GM12801 (cell line): ENCODE data around the gene GPC6.

Experiments used
- CTCF ChIP-seq: IDR thresholded peaks from one replicate; pipeline ENCODE4 v1.5.1; 2011; ENCODE audit warnings: control low read depth; ENCODE audit not compliant: insufficient read length; ENCODE audit errors: extremely low read depth

Gene GPC6

DNA sequence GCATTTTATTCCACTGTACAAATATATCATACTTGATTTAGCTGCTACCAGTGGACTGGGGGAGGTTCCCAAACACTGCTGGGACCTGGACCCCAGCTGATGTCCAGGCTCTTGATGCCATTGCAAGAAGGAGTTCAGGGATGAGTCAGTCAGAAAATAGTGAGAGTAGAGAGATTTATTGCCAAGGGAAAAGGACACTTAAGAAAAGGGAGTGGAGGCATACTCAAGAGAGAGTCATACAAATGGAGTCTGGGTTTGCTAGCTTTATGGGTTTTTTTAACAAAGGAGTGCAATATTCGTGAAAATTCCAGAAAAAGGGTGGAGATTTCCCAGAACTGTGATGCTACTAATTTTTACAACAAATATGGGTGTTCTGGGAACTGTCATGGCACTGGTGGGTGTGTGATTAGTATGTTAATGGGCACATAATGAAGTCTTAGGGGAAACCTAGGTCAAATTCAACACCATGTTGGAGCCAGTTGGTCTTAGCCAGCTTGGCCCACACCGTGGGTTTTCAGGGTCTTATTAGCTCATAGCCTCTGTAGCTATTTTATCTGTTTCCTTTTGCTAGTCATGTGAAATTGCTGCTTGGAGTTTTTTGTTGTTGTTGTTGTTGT, 36.2 kb downstream of the GPC6 start:
- TF ChIP-seq CTCF, result no peak

DNA sequence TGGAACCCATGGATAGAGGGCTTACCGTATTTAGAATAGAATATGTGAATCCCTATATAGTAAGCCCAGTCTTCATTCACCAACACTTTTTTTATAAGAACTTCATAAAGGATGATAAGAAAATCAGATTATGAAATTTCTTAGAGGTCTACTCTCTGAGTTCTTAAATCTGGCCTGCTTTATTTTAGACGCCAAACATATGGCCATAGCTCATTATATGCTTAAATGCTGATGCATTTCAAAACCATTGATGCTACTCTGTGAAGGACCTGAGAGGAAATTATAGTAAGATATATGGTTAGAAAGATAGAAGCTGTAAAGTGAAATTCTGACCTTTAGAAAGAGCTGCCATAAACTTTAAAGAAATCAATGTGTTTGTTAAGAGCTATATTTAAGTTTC, 38.3 kb downstream of the GPC6 start:
- no peak for TF ChIP-seq CTCF

DNA sequence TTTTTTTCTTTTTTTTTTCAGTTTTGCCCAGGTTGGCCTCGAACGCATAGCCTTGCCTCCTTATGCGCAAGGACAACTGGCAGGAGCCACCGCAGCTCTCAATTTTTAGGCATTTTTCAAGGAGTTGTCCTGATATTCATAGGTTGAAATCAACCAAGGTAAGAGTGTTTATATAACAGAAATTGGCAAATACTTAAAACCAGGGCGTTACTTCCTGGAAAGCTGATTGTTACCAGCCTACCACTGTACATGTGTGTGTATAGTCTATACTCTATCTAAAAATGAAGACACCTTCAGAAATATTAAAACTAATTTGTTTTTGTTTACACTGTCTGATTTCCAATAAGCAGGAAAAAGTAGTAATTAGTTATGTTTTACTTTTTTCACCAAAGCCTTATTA, 39.2 kb downstream of the GPC6 start:
- no peak for TF ChIP-seq CTCF

- TF ChIP-seq CTCF, result no peak
These were observed 40.1 kb downstream of the GPC6 start for GRCh38 chr13:93266681-93267080.

DNA sequence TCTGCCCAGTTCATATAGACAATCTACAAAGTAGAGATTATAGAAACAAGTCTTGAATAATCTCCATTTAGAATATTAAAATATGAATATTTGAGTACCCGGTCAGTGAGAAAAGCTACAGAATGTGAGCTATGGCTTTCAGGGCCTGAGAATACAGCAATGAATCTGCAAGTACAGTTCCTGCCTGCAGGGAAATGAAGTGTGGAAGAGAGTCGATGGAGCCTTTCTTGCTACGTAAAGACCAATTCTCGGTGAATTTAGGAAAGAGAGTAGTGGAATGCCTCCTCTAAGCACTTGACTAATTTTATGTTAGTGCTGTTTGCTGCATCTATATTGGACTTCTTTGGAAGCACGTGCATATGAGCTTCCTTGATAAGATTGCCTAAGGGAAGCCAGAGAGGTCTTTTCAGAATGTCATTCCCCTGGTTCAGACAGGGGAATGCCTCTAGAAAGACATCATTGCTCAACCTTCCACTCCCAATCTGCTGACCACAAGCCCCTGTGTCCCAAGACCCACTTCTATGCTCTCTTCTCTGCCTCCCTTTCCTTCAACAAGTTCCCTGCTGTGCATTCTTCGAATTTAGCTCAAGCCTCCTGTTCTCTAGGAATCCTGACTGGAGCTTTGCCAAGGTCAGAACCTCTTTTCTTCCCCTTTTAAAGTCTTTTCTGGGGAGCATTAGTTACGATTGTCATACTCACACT, 41.9 kb downstream of the GPC6 start:
- TF ChIP-seq CTCF, result no peak

GRCh38 chr13:93270769-93271742, 44.4 kb downstream of the GPC6 start:
- no peak for TF ChIP-seq CTCF

GRCh38 chr13:93279982-93280381, 53.4 kb downstream of the GPC6 start:
- no peak for TF ChIP-seq CTCF
